IPS DF 6.9 (cell line): ENCODE measurements around the gene SSU72.
"Not testable (repeated sequence)": the region's sequence is repeated elsewhere in the genome, so short reads cannot be mapped to it uniquely, and the experiment has no call there.

Experiments
- DNase-seq: peaks from one replicate; pipeline ENCODE4 v3.0.0-alpha.2; 2013; ENCODE audit warnings: low read depth, low spot score
- H3K27ac ChIP-seq: one replicate; pipeline ENCODE4 v1.5.1; 2013; ENCODE audit warnings: low read length, control low read depth
- H3K27me3 ChIP-seq: 2 replicates; pipeline ENCODE4 v1.6.1; 2013; ENCODE audit warnings: mild to moderate bottlenecking, low read length; ENCODE audit not compliant: control insufficient read depth, insufficient read depth
- H3K36me3 ChIP-seq: 2 replicates; pipeline ENCODE4 v1.6.1; 2013; ENCODE audit warnings: low read length; ENCODE audit not compliant: control insufficient read depth, insufficient read depth
- H3K4me1 ChIP-seq: 2 replicates; pipeline ENCODE4 v1.6.1; 2013; ENCODE audit warnings: low read length; ENCODE audit not compliant: control insufficient read depth, insufficient read depth
- H3K4me3 ChIP-seq: 2 replicates; pipeline ENCODE4 v1.5.1; 2013; ENCODE audit warnings: mild to moderate bottlenecking, low read length
- H3K9me3 ChIP-seq: 2 replicates; pipeline ENCODE4 v1.6.1; 2013; ENCODE audit warnings: low read length, inconsistent platforms; ENCODE audit not compliant: control insufficient read depth, insufficient read depth
- WGBS: extraction: QIAGEN DNeasy Blood & Tissue Kit; methylation state at CpG from one replicate; pipeline ENCODE4 v1.1.7; 2013; ENCODE audit warnings: mixed read lengths, missing lambda C conversion rate; ENCODE audit not compliant: insufficient read length, insufficient coverage; 5-methylcytosine and 5-hydroxymethylcytosine counted together

SSU72 gene

GRCh38 chr1:1535201-1536018 lies 39.3 kb downstream of the SSU72 start:
- 0 out of 2 replicates have a peak, but pooled peaks cover 2% of the 10 kb centered on the region for H3K4me1 ChIP-seq
- no peaks in the 10 kb centered on the region for H3K9me3 ChIP-seq
- no peak overlapping the region for H3K27ac ChIP-seq
- H3K27me3 ChIP-seq: no peaks in the 10 kb centered on the region
- DNase-seq: no peak
- peaks cover 4% of the 10 kb centered on the region; the same call in 1 of the 2 replicates for H3K36me3 ChIP-seq
- no peak overlapping the region; the same call in 1 of the 2 replicates for H3K4me3 ChIP-seq
- no CpG with 5 or more reads among the region's 66 CpGs for WGBS

GRCh38 chr1:1534401-1535154 lies 40.1 kb downstream of the SSU72 start:
- H3K27me3 ChIP-seq: no peaks in the 10 kb centered on the region
- peaks cover 9% of the 10 kb centered on the region for H3K36me3 ChIP-seq
- H3K4me3 ChIP-seq: no peak overlapping the region
- WGBS: no CpG with 5 or more reads among the region's 31 CpGs
- 0 out of 2 replicates have a peak, but pooled peaks cover 2% of the 10 kb centered on the region for H3K4me1 ChIP-seq
- H3K9me3 ChIP-seq: no peaks in the 10 kb centered on the region
- DNase-seq: no peak
- no peak overlapping the region for H3K27ac ChIP-seq

GRCh38 chr1:1533894-1534291 lies 40.8 kb downstream of the SSU72 start:
- H3K4me1 ChIP-seq, H3K4me3 ChIP-seq, H3K27ac ChIP-seq, H3K9me3 ChIP-seq, H3K27me3 ChIP-seq, DNase-seq: not testable (repeated sequence)
- WGBS: no CpG with 5 or more reads among the region's 18 CpGs
- peaks cover 13% of the 10 kb centered on the region for H3K36me3 ChIP-seq

- DNase-seq, H3K27me3 ChIP-seq: not testable (repeated sequence)
- no CpG with 5 or more reads among the region's 22 CpGs for WGBS
Observed at GRCh38 chr1:1533176-1533893, 41.3 kb downstream of the SSU72 start.

GRCh38 chr1:1531947-1532346 lies 42.7 kb downstream of the SSU72 start:
- Histone ChIP-seq H3K4me3 (no peak overlapping the region), H3K4me1 (no peaks in the 10 kb centered on the region), H3K27me3 (no peaks in the 10 kb centered on the region), H3K27ac (no peak overlapping the region), H3K36me3 (peaks cover 22% of the 10 kb centered on the region), H3K9me3 (no peaks in the 10 kb centered on the region)
- WGBS: no CpG with 5 or more reads among the region's 4 CpGs
- DNase-seq: no peak

More at GRCh38 chr1:1533176-1533893, 41.3 kb downstream of the SSU72 start:
- not testable (repeated sequence) for H3K4me3 ChIP-seq, H3K4me1 ChIP-seq, H3K9me3 ChIP-seq, H3K27ac ChIP-seq
- H3K36me3 ChIP-seq: peaks cover 17% of the 10 kb centered on the region

- Histone ChIP-seq H3K27me3 (no peaks in the 10 kb centered on the region), H3K4me1 (no peaks in the 10 kb centered on the region), H3K27ac (no peak overlapping the region), H3K9me3 (no peaks in the 10 kb centered on the region), H3K36me3 (peaks cover 26% of the 10 kb centered on the region), H3K4me3 (no peak overlapping the region)
- DNase-seq: no peak
- WGBS: no CpG with 5 or more reads among the region's 8 CpGs
Observed at GRCh38 chr1:1529936-1530335, 44.7 kb downstream of the SSU72 start.

- no peaks in the 10 kb centered on the region for H3K9me3 ChIP-seq
- no peak overlapping the region for H3K4me3 ChIP-seq
- H3K36me3 ChIP-seq: peaks cover 26% of the 10 kb centered on the region
- no peak overlapping the region for H3K27ac ChIP-seq
- WGBS: no CpG with 5 or more reads among the region's 18 CpGs
- no peak for DNase-seq
- no peaks in the 10 kb centered on the region for H3K27me3 ChIP-seq
- no peaks in the 10 kb centered on the region for H3K4me1 ChIP-seq
Observed at GRCh38 chr1:1529321-1529720, 45.3 kb downstream of the SSU72 start.

GRCh38 chr1:1528301-1529267 lies 46.1 kb downstream of the SSU72 start:
- Histone ChIP-seq H3K9me3 (no peaks in the 10 kb centered on the region), H3K36me3 (peaks cover 26% of the 10 kb centered on the region), H3K27ac (no peak overlapping the region), H3K4me1 (no peaks in the 10 kb centered on the region), H3K4me3 (no peak overlapping the region), H3K27me3 (no peaks in the 10 kb centered on the region)
- no CpG with 5 or more reads among the region's 37 CpGs for WGBS
- DNase-seq: no peak

GRCh38 chr1:1527092-1527816 lies 47.4 kb downstream of the SSU72 start:
- Histone ChIP-seq H3K27me3 (no peaks in the 10 kb centered on the region), H3K9me3 (no peaks in the 10 kb centered on the region), H3K27ac (no peak overlapping the region), H3K4me1 (no peaks in the 10 kb centered on the region), H3K4me3 (no peak overlapping the region), H3K36me3 (peaks cover 26% of the 10 kb centered on the region)
- no CpG with 5 or more reads among the region's 31 CpGs for WGBS
- no peak for DNase-seq
